SK-N-SH treated with all-trans-retinoic acid at 6 μM for 48 hours (cell line): ENCODE measurements around the gene ADAM33.

Experiments used
- ATAC-seq: fragments of 200-7000 bp; cut with Tn5 transposase; 3 replicates; pipeline ENCODE4 v1.9.1; 2020; ENCODE audit warnings: mild to moderate bottlenecking, moderate library complexity
- ARNTL ChIP-seq: fragments of 450-650 bp; formaldehyde crosslinking; IDR thresholded peaks from 2 replicates; pipeline ENCODE4 v1.5.0; 2020; ENCODE audit warnings: low read depth, mild to moderate bottlenecking, moderate library complexity, borderline replicate concordance
- BACH2 ChIP-seq: fragments of 250-450 bp; sonication (Bioruptor Pico); IDR thresholded peaks from 2 replicates; pipeline ENCODE4 v1.9.0; 2021; ENCODE audit warnings: mild to moderate bottlenecking, borderline replicate concordance
- CREB5 ChIP-seq: fragments of 250-450 bp; sonication (Bioruptor Pico); IDR thresholded peaks from 2 replicates; pipeline ENCODE4 v1.5.1; 2020; ENCODE audit warnings: low read depth, mild to moderate bottlenecking, moderate library complexity
- CSDC2 ChIP-seq: fragments of 250-450 bp; sonication (Bioruptor Pico); IDR thresholded peaks from 2 replicates; pipeline ENCODE4 v1.5.0; 2020; ENCODE audit warnings: mild to moderate bottlenecking, moderate library complexity
- CSRNP3 ChIP-seq: fragments of 250-450 bp; sonication (Bioruptor Pico); IDR thresholded peaks from 2 replicates; pipeline ENCODE4 v1.5.1; 2021; ENCODE audit warnings: mild to moderate bottlenecking, moderate library complexity
- ESRRG ChIP-seq: fragments of 250-450 bp; sonication (Bioruptor Pico); IDR thresholded peaks from 2 replicates; pipeline ENCODE4 v1.6.1; 2021; ENCODE audit warnings: mild to moderate bottlenecking
- GLIS3 ChIP-seq: fragments of 250-450 bp; sonication (Bioruptor Pico); IDR thresholded peaks from 2 replicates; pipeline ENCODE4 v1.5.0; 2020; ENCODE audit warnings: mild to moderate bottlenecking, moderate library complexity
- ISL1 ChIP-seq: fragments of 250-450 bp; sonication (Bioruptor Pico); IDR thresholded peaks from 2 replicates; pipeline ENCODE4 v2.1.2; 2022; ENCODE audit warnings: mild to moderate bottlenecking, moderate library complexity
- OSR1 ChIP-seq: fragments of 250-450 bp; sonication (Bioruptor Pico); IDR thresholded peaks from 2 replicates; pipeline ENCODE4 v1.8.0; 2022; ENCODE audit warnings: moderate library complexity, mild to moderate bottlenecking, inconsistent platforms
- PATZ1 ChIP-seq: fragments of 250-450 bp; sonication (Bioruptor Pico); IDR thresholded peaks from 2 replicates; pipeline ENCODE4 v1.8.0; 2020; ENCODE audit warnings: mild to moderate bottlenecking, moderate library complexity, borderline replicate concordance
- POU6F1 ChIP-seq: fragments of 250-450 bp; sonication (Bioruptor Pico); IDR thresholded peaks from 2 replicates; pipeline ENCODE4 v1.8.0; 2021; ENCODE audit warnings: low read depth, mild to moderate bottlenecking, moderate library complexity, borderline replicate concordance
- PPARA ChIP-seq: fragments of 250-450 bp; sonication (Bioruptor Pico); IDR thresholded peaks from 2 replicates; pipeline ENCODE4 v1.5.0; 2020; ENCODE audit warnings: mild to moderate bottlenecking, borderline replicate concordance
- RARB ChIP-seq: fragments of 250-450 bp; sonication (Bioruptor Pico); IDR thresholded peaks from 2 replicates; pipeline ENCODE4 v1.8.0; 2021; ENCODE audit warnings: mild to moderate bottlenecking, moderate library complexity
- SNAI2 ChIP-seq: fragments of 250-450 bp; sonication (Bioruptor Pico); IDR thresholded peaks from 2 replicates; pipeline ENCODE4 v1.5.0; 2020; ENCODE audit warnings: mild to moderate bottlenecking, moderate library complexity
- TCF4 ChIP-seq: fragments of 250-450 bp; sonication (Bioruptor Pico); IDR thresholded peaks from 2 replicates; pipeline ENCODE4 v1.8.0; 2021; ENCODE audit warnings: mild to moderate bottlenecking, moderate library complexity, borderline replicate concordance
- TOX ChIP-seq: fragments of 250-450 bp; sonication (Bioruptor Pico); IDR thresholded peaks from 2 replicates; pipeline ENCODE4 v1.8.0; 2021; ENCODE audit warnings: mild to moderate bottlenecking, moderate library complexity, borderline replicate concordance
- TSHZ2 ChIP-seq: fragments of 250-450 bp; sonication (Bioruptor Pico); IDR thresholded peaks from 2 replicates; pipeline ENCODE4 v1.5.0; 2020; ENCODE audit warnings: mild to moderate bottlenecking, moderate library complexity
- ZC3H10 ChIP-seq: fragments of 250-450 bp; sonication (Bioruptor Pico); IDR thresholded peaks from 2 replicates; pipeline ENCODE4 v1.5.1; 2021; ENCODE audit warnings: mild to moderate bottlenecking, moderate library complexity
- ZFP3 ChIP-seq: fragments of 250-450 bp; sonication (Bioruptor Pico); IDR thresholded peaks from 2 replicates; pipeline ENCODE4 v1.5.0; 2020; ENCODE audit warnings: mild to moderate bottlenecking, moderate library complexity
- ZFP30 ChIP-seq: fragments of 450-650 bp; formaldehyde crosslinking; IDR thresholded peaks from 2 replicates; pipeline ENCODE4 v1.5.0; 2022; ENCODE audit warnings: mild to moderate bottlenecking, moderate library complexity
- ZNF565 ChIP-seq: fragments of 450-650 bp; formaldehyde crosslinking; conservative IDR thresholded peaks from 2 replicates; pipeline ENCODE4 v1.5.0; 2020; ENCODE audit warnings: low read depth, mild to moderate bottlenecking, moderate library complexity
- ZNF70 ChIP-seq: fragments of 450-650 bp; formaldehyde crosslinking; IDR thresholded peaks from 2 replicates; pipeline ENCODE4 v1.5.0; 2020; ENCODE audit warnings: mild to moderate bottlenecking, moderate library complexity
- ZNF8 ChIP-seq: fragments of 450-650 bp; formaldehyde crosslinking; IDR thresholded peaks from 2 replicates; pipeline ENCODE4 v1.5.0; 2020; ENCODE audit warnings: mild to moderate bottlenecking, moderate library complexity

Gene ADAM33

GRCh38 chr20:3723284-3723683 lies 41.5 kb upstream of the ADAM33 start:
- no peak for ATAC-seq
- no peak for TF ChIP-seq SNAI2 (CRISPR knock-in tag)
- TF ChIP-seq ISL1 (CRISPR knock-in tag), result no peak
- TF ChIP-seq RARB (CRISPR knock-in tag), result no peak
- no peak for TF ChIP-seq ZNF565
- TF ChIP-seq ZFP3 (CRISPR knock-in tag), result no peak
- no peak for TF ChIP-seq ARNTL (CRISPR knock-in tag)
- no peak for TF ChIP-seq GLIS3 (CRISPR knock-in tag)
- TF ChIP-seq CSDC2, result no peak
- no peak for TF ChIP-seq TCF4 (CRISPR knock-in tag)
- no peak for TF ChIP-seq CREB5
- TF ChIP-seq BACH2 (CRISPR knock-in tag), result no peak
- TF ChIP-seq ESRRG (CRISPR knock-in tag), result no peak
- no peak for TF ChIP-seq ZC3H10 (CRISPR knock-in tag)
- no peak for TF ChIP-seq POU6F1 (CRISPR knock-in tag)
- TF ChIP-seq OSR1 (CRISPR knock-in tag), result no peak
- TF ChIP-seq TOX (CRISPR knock-in tag), result no peak
- TF ChIP-seq ZFP30 (CRISPR knock-in tag), result no peak
- no peak for TF ChIP-seq ZNF70

DNA sequence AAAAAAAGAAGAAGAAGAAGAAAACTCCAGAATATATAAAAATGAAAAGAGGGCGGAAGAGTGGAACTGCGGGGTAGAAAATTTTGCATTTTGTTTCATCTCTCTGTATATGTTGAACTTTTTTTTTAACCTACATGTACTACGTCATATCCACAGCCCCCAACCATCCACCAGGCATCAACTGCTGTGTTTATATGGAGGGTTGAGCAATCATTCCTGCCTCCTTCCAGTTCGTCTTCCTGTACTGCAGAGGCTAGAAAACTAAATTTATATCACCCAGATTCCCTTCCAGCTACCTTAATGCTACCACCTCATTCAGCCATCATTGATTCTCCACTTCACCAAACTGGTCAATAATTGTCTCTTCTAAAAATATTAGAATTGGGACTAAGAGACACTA lies 40.1 kb upstream of the ADAM33 start:
- TF ChIP-seq ZNF8 (CRISPR knock-in tag) (no peak), ZNF565 (no peak), CSRNP3 (no peak), ARNTL (CRISPR knock-in tag) (no peak)

DNA sequence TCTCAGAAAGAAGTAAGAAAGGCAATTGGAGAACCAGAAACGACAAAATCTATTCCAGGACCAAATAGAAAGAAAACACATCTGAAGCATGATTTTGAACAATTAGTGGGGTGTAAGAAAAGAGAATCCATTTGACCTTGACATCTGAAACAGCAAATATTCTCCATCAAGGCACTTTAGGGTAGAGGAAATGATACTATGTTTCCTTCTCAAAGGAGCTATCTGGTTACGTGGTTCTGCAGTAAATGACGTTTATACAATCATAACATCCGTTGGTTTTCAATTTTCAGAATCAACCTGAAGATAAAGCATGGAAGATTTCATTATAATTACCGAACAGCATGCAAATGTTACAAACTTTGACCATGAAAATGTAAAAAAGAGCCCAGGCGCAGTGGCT lies 38.8 kb upstream of the ADAM33 start:
- TF ChIP-seq POU6F1 (CRISPR knock-in tag) (no peak), ZFP3 (CRISPR knock-in tag) (no peak), ARNTL (CRISPR knock-in tag) (no peak), TOX (CRISPR knock-in tag) (no peak), BACH2 (CRISPR knock-in tag) (no peak), CSDC2 (no peak), GLIS3 (CRISPR knock-in tag) (no peak), ZNF8 (CRISPR knock-in tag) (no peak), PPARA (no peak), OSR1 (CRISPR knock-in tag) (no peak), SNAI2 (CRISPR knock-in tag) (no peak), TCF4 (CRISPR knock-in tag) (no peak), ISL1 (CRISPR knock-in tag) (no peak), PATZ1 (CRISPR knock-in tag) (no peak), CSRNP3 (no peak), ZC3H10 (CRISPR knock-in tag) (no peak), TSHZ2 (CRISPR knock-in tag) (no peak), ZNF70 (no peak), ZNF565 (no peak)
- ATAC-seq, result no peak

More for the DNA sequence above, 40.1 kb upstream of the ADAM33 start:
- no peak for ATAC-seq
